Measurements from ENCODE around the gene PARK7. TPM values are rescaled to one million over a fixed set of nuclear protein-coding genes. Genes with fewer than 3 reads are reported as not detected.

The PARK7 gene
- total RNA-seq, 5 donors from 2014 or later (not counting 1 experiment from before 2014, with no cell fraction given): 103 to 125 (median 116) TPM

DNA sequence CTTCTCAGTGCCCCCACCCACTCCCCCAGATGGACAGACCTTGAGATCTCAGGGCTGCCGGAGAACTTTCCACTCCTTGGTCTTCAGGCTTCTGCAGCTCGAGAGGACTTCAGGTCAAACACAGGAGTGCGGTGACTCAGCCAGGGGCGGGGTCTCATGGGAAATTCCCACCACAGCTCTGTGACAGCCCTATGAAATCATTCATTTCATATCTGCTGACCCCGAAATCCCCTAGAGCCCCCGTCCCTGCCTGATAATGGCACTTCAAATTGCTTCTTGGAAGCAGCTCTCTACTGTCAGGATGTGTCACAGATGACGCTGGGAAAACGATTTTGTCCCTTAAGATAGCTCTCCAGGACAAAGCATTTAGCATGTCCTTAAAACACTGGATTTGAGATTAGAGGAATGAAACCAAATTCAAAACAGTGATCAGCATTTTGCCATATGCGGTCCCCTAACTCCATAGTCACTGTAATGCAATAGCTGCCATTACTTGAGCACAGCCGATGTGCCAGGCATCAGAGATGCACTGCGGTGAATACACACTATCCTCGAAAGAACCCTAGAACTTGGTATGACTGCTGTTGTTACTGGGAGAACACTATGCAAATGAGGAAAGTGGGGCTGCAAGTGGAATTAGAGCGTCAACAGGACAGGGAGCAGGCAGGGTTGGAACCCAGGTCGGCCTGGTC lies 20.6 kb upstream of the PARK7 start, which contains the start of gene TNFRSF9:
TSS of gene TNFRSF9 (minus strand) at position 95 of the 692 bp plus-strand sequence. CDS start 845 bp downstream, outside the sequence.
- peak within 1 kb of the TSS; percentile 7 for H3K27ac ChIP-seq (ENCODE audit: low read length)
- DNase-seq: peak in 29 of 35 experiments; percentile 11 to 78 (median 33)
- 45% methylated on average over 13 of the region's 14 CpGs for WGBS (ENCODE audit: insufficient coverage)

DNA sequence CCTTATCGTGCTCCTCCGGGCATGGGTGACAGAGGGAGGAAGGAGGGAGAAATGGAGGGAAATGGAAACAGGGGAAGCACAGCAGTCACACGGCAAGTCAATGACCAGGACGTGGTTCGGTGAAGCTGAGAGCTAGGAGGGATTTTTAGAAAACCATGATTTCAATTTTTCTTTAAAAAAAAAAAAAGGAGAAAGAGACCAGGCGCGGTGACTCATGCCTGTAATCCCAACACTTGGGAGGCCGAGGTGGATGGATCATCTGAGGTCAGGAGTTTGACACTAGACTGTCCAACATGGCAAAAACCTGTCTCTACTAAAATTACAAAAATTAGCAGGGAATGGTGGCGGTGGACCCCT lies 20.1 kb upstream of the PARK7 start:
- Mint-ChIP-seq H3K4me3 (peak overlapping the region; percentile 61 to 89 (median 76)), H3K27ac (no peak overlapping the region), H3K9me3 (no peaks in the 10 kb centered on the region), H3K4me1 (peaks cover 25 to 35% (median 26%) of the 10 kb centered on the region in 3 donors), H3K27me3 (peaks cover 25 to 49% of the 10 kb centered on the region in 2 donors), H3K36me3 (no peaks in the 10 kb centered on the region)
- Histone ChIP-seq H3K36me3 (ENCODE audit: control insufficient read depth in 2 of 2, extremely low read depth in 1 of 2, insufficient read depth in 1 of 2, low read length in 1 of 2) (no peaks in the 10 kb centered on the region), H3K4me3 (ENCODE audit: control insufficient read depth in 1 of 2, extremely low read depth in 1 of 2, low read length in 1 of 2) (no peak overlapping the region), H3K27ac (ENCODE audit: low read length) (peak overlapping the region; percentile 7), H3K9me3 (no peaks in the 10 kb centered on the region), H3K4me1 (ENCODE audit: control insufficient read depth in 1 of 2, extremely low read depth in 1 of 2, insufficient read depth in 2 of 2, low read length in 2 of 2) (peaks cover 3 to 30% of the 10 kb centered on the region in 2 experiments), H3K27me3 (replicated peaks in 1 of 2; ENCODE audit: control insufficient read depth in 2 of 2, extremely low read depth in 1 of 2, insufficient read depth in 2 of 2, low read length in 1 of 2) (peaks cover 5 to 27% of the 10 kb centered on the region in 2 experiments)
- ChIA-PET CTCF (interaction anchor here in 1 of 2 donors (0.7 kb wide), 1 partner anchor 39 kb away, joined by 5 read pairs; no protein-coding TSS in a partner anchor), POLR2A (interaction anchor here in 1 of 2 donors (0.6 kb wide), 1 partner anchor 130 kb away, joined by 3 read pairs; no protein-coding TSS in a partner anchor)
- ATAC-seq (replicated peaks in 1 of 4) (no peak), DNase-seq (no peak)
- 57% methylated on average over 2 of the region's 9 CpGs for WGBS (ENCODE audit: insufficient coverage)

More for the DNA sequence above, 20.6 kb upstream of the PARK7 start, which contains the start of gene TNFRSF9:
- Mint-ChIP-seq H3K27me3 (peaks cover 25 to 50% of the 10 kb centered on the region in 2 donors), H3K27ac (no peak within 1 kb of the TSS), H3K9me3 (no peaks in the 10 kb centered on the region), H3K36me3 (no peaks in the 10 kb centered on the region), H3K4me1 (peaks cover 25 to 35% (median 26%) of the 10 kb centered on the region in 3 donors), H3K4me3 (peak within 1 kb of the TSS; percentile 63 to 89 (median 76))
- peak; percentile 31 to 85 (median 44) for ATAC-seq (replicated peaks in 1 of 4)
- Histone ChIP-seq H3K36me3 (ENCODE audit: control insufficient read depth in 2 of 2, extremely low read depth in 1 of 2, insufficient read depth in 1 of 2, low read length in 1 of 2) (no peaks in the 10 kb centered on the region), H3K4me1 (ENCODE audit: control insufficient read depth in 1 of 2, extremely low read depth in 1 of 2, insufficient read depth in 2 of 2, low read length in 2 of 2) (peaks cover 3 to 30% of the 10 kb centered on the region in 2 experiments), H3K9me3 (no peaks in the 10 kb centered on the region), H3K4me3 (ENCODE audit: control insufficient read depth in 1 of 2, extremely low read depth in 1 of 2, low read length in 1 of 2) (no peak within 1 kb of the TSS), H3K27me3 (replicated peaks in 1 of 2; ENCODE audit: control insufficient read depth in 2 of 2, extremely low read depth in 1 of 2, insufficient read depth in 2 of 2, low read length in 1 of 2) (peaks cover 5 to 27% of the 10 kb centered on the region in 2 experiments)
- POLR2A ChIA-PET: interaction anchor here (0.6 to 1.3 kb wide), 2 partner anchors 10 to 130 kb away, joined by 3 to 4 read pairs; no protein-coding TSS in a partner anchor
- CTCF ChIA-PET: interaction anchor here (0.6 to 0.8 kb wide), 3 partner anchors 35 to 190 kb away, joined by 3 to 5 read pairs (median 3); no protein-coding TSS in a partner anchor

DNA sequence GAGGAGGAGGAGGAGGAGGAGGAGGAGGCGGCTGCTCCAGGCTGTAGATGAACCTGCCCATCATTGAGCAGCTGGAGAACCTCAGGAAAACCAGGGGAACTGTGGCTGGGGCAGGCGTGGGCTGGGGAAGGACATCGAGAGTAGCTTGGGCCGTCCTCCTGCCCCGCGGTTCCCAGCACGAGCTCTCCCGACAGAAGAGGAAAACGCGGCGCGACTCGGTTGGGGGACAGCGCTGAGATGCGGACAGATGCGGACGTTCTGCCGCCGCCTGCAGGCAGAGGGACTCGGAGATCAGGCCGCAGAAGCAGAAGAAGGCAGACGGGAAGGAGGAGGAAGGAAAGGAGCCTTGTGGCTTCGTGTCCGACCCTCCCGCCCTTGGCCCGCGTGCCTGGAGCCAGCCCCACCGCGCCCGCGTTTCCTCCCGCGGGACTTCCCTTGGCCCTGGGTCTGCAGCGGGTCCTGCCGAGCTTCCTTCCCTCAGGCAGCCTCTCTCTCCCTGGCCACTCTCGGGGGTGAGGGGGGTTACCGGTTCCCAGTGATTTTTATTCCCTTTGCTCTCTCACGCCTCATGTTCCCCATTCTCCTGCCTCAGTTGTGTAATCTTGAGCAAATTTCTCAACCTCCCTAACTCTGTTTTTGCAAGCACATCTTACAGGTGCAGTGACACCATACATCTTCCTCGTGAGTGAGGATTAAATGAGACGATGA lies 19.1 kb upstream of the PARK7 start:
- Histone ChIP-seq H3K4me1 (ENCODE audit: control insufficient read depth in 1 of 2, extremely low read depth in 1 of 2, insufficient read depth in 2 of 2, low read length in 2 of 2) (peaks cover 3 to 25% of the 10 kb centered on the region in 2 experiments), H3K4me3 (ENCODE audit: control insufficient read depth in 1 of 2, extremely low read depth in 1 of 2, low read length in 1 of 2) (peak overlapping the region; percentile 27 to 49), H3K36me3 (ENCODE audit: control insufficient read depth in 2 of 2, extremely low read depth in 1 of 2, insufficient read depth in 1 of 2, low read length in 1 of 2) (no peaks in the 10 kb centered on the region), H3K9me3 (no peaks in the 10 kb centered on the region), H3K27ac (ENCODE audit: low read length) (peak overlapping the region; percentile 29), H3K27me3 (replicated peaks in 1 of 2; ENCODE audit: control insufficient read depth in 2 of 2, extremely low read depth in 1 of 2, insufficient read depth in 2 of 2, low read length in 1 of 2) (peaks cover 5 to 23% of the 10 kb centered on the region in 2 experiments)
- peak in 24 of 35 experiments; percentile 8 to 65 (median 26) for DNase-seq
- H3K27ac Mint-ChIP-seq: no peak overlapping the region
- 4% methylated on average over 26 of the region's 40 CpGs for WGBS (ENCODE audit: insufficient coverage)
- H3K9me3 Mint-ChIP-seq: no peaks in the 10 kb centered on the region
- H3K27me3 Mint-ChIP-seq: peaks cover 25 to 45% of the 10 kb centered on the region in 2 donors
- H3K4me1 Mint-ChIP-seq: peaks cover 25 to 35% (median 26%) of the 10 kb centered on the region in 3 donors
- ChIA-PET CTCF (interaction anchor here in 1 of 2 donors (0.7 kb wide), 1 partner anchor 413 kb away, joined by 4 read pairs; no protein-coding TSS in a partner anchor), POLR2A (no interaction called here)
- no peaks in the 10 kb centered on the region for H3K36me3 Mint-ChIP-seq
- ATAC-seq (replicated peaks in 1 of 4): peak; percentile 61 to 76 (median 64)
- peak overlapping the region; percentile 63 to 89 (median 76) for H3K4me3 Mint-ChIP-seq

DNA sequence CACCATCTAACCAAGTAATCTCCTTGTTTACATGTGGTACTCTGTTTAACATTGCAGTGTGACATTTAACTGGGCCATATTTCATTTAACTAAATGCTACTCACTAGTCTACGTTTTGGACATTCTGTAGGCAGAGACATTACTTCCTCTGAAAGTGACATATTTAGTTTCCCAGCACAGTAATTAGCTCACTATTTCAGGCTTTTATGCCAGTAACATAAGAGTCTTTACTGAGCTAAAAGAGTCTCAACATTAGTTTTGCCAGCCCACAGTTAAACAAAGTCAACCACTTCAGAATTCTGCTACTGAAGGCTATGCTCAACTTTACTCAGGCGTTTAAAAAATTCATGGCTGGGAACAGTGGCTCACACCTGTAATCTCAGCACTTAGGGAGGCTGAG lies 18.3 kb upstream of the PARK7 start:
- Mint-ChIP-seq H3K4me1 (peaks cover 25 to 32% (median 26%) of the 10 kb centered on the region in 3 donors), H3K36me3 (no peaks in the 10 kb centered on the region), H3K27me3 (peaks cover 21 to 42% of the 10 kb centered on the region in 2 donors), H3K27ac (peak overlapping the region in 1 of 2 donors; percentile 11), H3K9me3 (no peaks in the 10 kb centered on the region), H3K4me3 (peak overlapping the region in 2 of 3 donors; percentile 66 to 89)
- ChIA-PET CTCF (interaction anchor here in 1 of 2 donors (0.5 kb wide), 1 partner anchor 100 kb away, joined by 3 read pairs; no protein-coding TSS in a partner anchor), POLR2A (no interaction called here)
- Histone ChIP-seq H3K36me3 (ENCODE audit: control insufficient read depth in 2 of 2, extremely low read depth in 1 of 2, insufficient read depth in 1 of 2, low read length in 1 of 2) (no peaks in the 10 kb centered on the region), H3K9me3 (no peaks in the 10 kb centered on the region), H3K4me3 (ENCODE audit: control insufficient read depth in 1 of 2, extremely low read depth in 1 of 2, low read length in 1 of 2) (no peak overlapping the region), H3K27ac (ENCODE audit: low read length) (no peak overlapping the region), H3K27me3 (replicated peaks in 1 of 2; ENCODE audit: control insufficient read depth in 2 of 2, extremely low read depth in 1 of 2, insufficient read depth in 2 of 2, low read length in 1 of 2) (peaks cover 5 to 21% of the 10 kb centered on the region in 2 experiments), H3K4me1 (ENCODE audit: control insufficient read depth in 1 of 2, extremely low read depth in 1 of 2, insufficient read depth in 2 of 2, low read length in 2 of 2) (peaks cover 3 to 25% of the 10 kb centered on the region in 2 experiments)
- 43% methylated on average over 2 of the region's 2 CpGs for WGBS (ENCODE audit: insufficient coverage)
- ATAC-seq (replicated peaks in 1 of 4): no peak
- DNase-seq: no peak

GRCh38 chr1:7948960-7949359 lies 12.6 kb upstream of the PARK7 start:
- peak overlapping the region in 1 of 3 donors; percentile 14 for H3K4me3 Mint-ChIP-seq
- peaks cover 24 to 32% (median 26%) of the 10 kb centered on the region in 3 donors for H3K4me1 Mint-ChIP-seq
- peaks cover 0 to 17% of the 10 kb centered on the region in 2 experiments for H3K4me1 ChIP-seq (ENCODE audit: control insufficient read depth in 1 of 2, extremely low read depth in 1 of 2, insufficient read depth in 2 of 2, low read length in 2 of 2)
- peak overlapping the region; percentile 44 for H3K27ac ChIP-seq (ENCODE audit: low read length)
- ChIA-PET CTCF (interaction anchor here (0.6 to 1.3 kb wide), 3 partner anchors 40 to 141 kb away, joined by 3 to 4 read pairs (median 3); no protein-coding TSS in a partner anchor), POLR2A (interaction anchor here (0.6 to 1.5 kb wide), 2 partner anchors 13 to 888 kb away, joined by 4 read pairs; no protein-coding TSS in a partner anchor)
- no peaks in the 10 kb centered on the region for H3K36me3 Mint-ChIP-seq
- H3K4me3 ChIP-seq (ENCODE audit: control insufficient read depth in 1 of 2, extremely low read depth in 1 of 2, low read length in 1 of 2): no peak overlapping the region
- no peaks in the 10 kb centered on the region for H3K9me3 Mint-ChIP-seq
- no peaks in the 10 kb centered on the region for H3K27me3 Mint-ChIP-seq
- H3K27me3 ChIP-seq (replicated peaks in 1 of 2; ENCODE audit: control insufficient read depth in 2 of 2, extremely low read depth in 1 of 2, insufficient read depth in 2 of 2, low read length in 1 of 2): no peaks in the 10 kb centered on the region
- DNase-seq (peak in 9 of 35 experiments; percentile 13 to 76 (median 28)), ATAC-seq (replicated peaks in 1 of 4) (peak; percentile 76 to 82 (median 78))
- H3K36me3 ChIP-seq (ENCODE audit: control insufficient read depth in 2 of 2, extremely low read depth in 1 of 2, insufficient read depth in 1 of 2, low read length in 1 of 2): no peaks in the 10 kb centered on the region
- peak overlapping the region; percentile 13 to 74 for H3K27ac Mint-ChIP-seq
- no peaks in the 10 kb centered on the region for H3K9me3 ChIP-seq
- 0% methylated on average over 3 of the region's 5 CpGs for WGBS (ENCODE audit: insufficient coverage)

Data from T-cell (primary cell).